ENCODE measurements around the gene DCLRE1A. TPM values are rescaled to one million over a fixed set of nuclear protein-coding genes. Genes with fewer than 3 reads are reported as not detected.

DCLRE1A gene
- total and polyA plus RNA-seq, 9 of the 15 experiments (the other 6 are each of a cell fraction or from before 2014, with no cell fraction given) = 8.5 to 25.5 (median 15.5) TPM

DNA sequence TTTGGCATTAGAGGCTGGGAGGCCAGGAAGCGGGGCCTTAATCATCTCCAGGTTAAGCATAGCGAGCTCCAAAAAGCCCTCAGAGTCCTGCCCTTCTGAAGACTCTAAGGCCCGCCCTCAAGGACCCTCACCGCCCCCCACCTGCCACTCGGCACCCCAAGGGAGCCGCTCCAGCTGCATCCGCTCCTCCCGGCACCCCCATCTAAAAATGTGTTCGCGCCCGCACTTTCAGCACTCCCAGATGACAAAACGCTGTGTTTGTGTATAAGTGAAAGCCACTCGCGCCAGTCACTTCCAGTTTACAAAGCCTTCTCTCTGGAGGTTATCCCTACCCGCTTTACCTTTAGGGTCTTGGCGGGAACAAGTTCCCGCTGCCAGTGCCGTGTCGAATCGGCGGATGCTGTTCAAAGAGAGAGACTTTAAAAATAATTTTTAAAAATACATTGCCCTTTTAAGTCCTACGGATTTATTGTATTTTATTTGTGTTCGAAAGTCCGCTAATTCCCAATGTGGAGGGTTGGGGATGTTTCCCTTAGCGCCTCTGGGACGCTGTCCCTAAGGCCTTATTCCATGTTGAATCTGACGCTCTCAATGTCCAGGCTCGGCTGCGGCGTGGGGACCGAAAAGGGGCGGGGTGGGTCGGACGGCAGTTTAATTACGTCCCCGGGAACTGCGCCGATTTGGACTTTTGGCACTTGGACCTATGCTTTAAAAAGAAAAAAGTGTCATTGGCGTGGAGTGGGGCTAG, at the start of gene DCLRE1A, which contains the start of gene NHLRC2 (continued):
- TF ChIP-seq E2F6 (IDR thresholded peaks at IDR 0.05; ENCODE audit: borderline replicate concordance in 1 of 2, extremely low read depth in 1 of 2, insufficient read depth in 1 of 2, insufficient read length in 1 of 2, low read depth in 1 of 2, low read length in 1 of 2, poor library complexity in 1 of 2, severe bottlenecking in 1 of 2) (peak in 1 of 2 experiments; percentile 86), ASH1L (IDR thresholded peaks at IDR 0.05; ENCODE audit: borderline replicate concordance, low read depth, partially characterized antibody) (no peak), BRF2 (IDR thresholded peaks at IDR 0.05; ENCODE audit: borderline replicate concordance, insufficient read depth, insufficient read length) (no peak), XRCC5 (IDR thresholded peaks at IDR 0.05; ENCODE audit: low read depth, low read length) (0 out of 2 replicates have a peak, but pooled peaks have one; percentile 49), HBP1 (CRISPR knock-in tag; IDR thresholded peaks at IDR 0.05) (no peak), GTF2E2 (tag; IDR thresholded peaks at IDR 0.05) (peak; percentile 88; the same call in 1 of the 2 replicates), ZNF282 (CRISPR knock-in tag; IDR thresholded peaks at IDR 0.05) (no peak), FOXK2 (conservative IDR thresholded peaks at IDR 0.05 in 1 of 2, IDR thresholded peaks at IDR 0.05 in 1 of 2; ENCODE audit: low read depth in 2 of 2) (no peak), TARDBP (IDR thresholded peaks at IDR 0.05) (no peak), ZBED1 (IDR thresholded peaks at IDR 0.05) (no peak), PTRF (tag; IDR thresholded peaks at IDR 0.05) (no peak), HEY1 (CRISPR knock-in tag; IDR thresholded peaks at IDR 0.05; ENCODE audit: borderline replicate concordance) (no peak), DLX4 (CRISPR knock-in tag; IDR thresholded peaks at IDR 0.05) (no peak), ZEB2 (IDR thresholded peaks at IDR 0.05) (peak; percentile 100), HCFC1 (IDR thresholded peaks at IDR 0.05; ENCODE audit: low read depth, low read length) (no peak), MECOM (CRISPR knock-in tag; IDR thresholded peaks at IDR 0.05) (no peak), ID3 (CRISPR knock-in tag; IDR thresholded peaks at IDR 0.05) (no peak), ID3 (tag; IDR thresholded peaks at IDR 0.05) (no peak), NFYB (IDR thresholded peaks at IDR 0.05; ENCODE audit: extremely low read depth, insufficient read length) (no peak)
- TF ChIP-seq, protein P1, sequence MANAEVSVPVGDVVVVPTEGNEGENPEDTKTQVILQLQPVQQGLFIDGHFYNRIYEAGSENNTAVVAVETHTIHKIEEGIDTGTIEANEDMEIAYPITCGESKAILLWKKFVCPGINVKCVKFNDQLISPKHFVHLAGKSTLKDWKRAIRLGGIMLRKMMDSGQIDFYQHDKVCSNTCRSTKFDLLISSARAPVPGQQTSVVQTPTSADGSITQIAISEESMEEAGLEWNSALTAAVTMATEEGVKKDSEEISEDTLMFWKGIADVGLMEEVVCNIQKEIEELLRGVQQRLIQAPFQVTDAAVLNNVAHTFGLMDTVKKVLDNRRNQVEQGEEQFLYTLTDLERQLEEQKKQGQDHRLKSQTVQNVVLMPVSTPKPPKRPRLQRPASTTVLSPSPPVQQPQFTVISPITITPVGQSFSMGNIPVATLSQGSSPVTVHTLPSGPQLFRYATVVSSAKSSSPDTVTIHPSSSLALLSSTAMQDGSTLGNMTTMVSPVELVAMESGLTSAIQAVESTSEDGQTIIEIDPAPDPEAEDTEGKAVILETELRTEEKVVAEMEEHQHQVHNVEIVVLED (CRISPR knock-in tag; IDR thresholded peaks at IDR 0.05) = no peak
- TF ChIP-seq, protein P2, sequence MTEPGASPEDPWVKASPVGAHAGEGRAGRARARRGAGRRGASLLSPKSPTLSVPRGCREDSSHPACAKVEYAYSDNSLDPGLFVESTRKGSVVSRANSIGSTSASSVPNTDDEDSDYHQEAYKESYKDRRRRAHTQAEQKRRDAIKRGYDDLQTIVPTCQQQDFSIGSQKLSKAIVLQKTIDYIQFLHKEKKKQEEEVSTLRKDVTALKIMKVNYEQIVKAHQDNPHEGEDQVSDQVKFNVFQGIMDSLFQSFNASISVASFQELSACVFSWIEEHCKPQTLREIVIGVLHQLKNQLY (CRISPR knock-in tag; conservative IDR thresholded peaks at IDR 0.05) = no peak
